NB4 (cell line): ENCODE results near the gene AKT3.

Experiments
- CTCF ChIP-seq: IDR thresholded peaks from one replicate; pipeline ENCODE4 v1.5.1; 2012; ENCODE audit warnings: low read depth, low read length
- POLR2A ChIP-seq: IDR thresholded peaks from 2 replicates; pipeline ENCODE4 v1.6.1; 2011; ENCODE audit warnings: mild to moderate bottlenecking; ENCODE audit not compliant: insufficient read length; ENCODE audit errors: extremely low read depth
- TF ChIP-seq, protein P1 (sequence below): IDR thresholded peaks from 2 replicates; pipeline ENCODE4 v1.6.1; 2011; ENCODE audit warnings: low read depth, low read length

GRCh38 chr1:243469497-243469896 is 380.5 kb downstream of the AKT3 start:
- TF ChIP-seq CTCF (no peak), POLR2A (no peak)
- TF ChIP-seq, protein P1, sequence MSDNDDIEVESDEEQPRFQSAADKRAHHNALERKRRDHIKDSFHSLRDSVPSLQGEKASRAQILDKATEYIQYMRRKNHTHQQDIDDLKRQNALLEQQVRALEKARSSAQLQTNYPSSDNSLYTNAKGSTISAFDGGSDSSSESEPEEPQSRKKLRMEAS = no peak
